Urinary bladder (tissue), 4 donors: ENCODE results near the gene FANK1. TPM values are rescaled to one million over a fixed set of nuclear protein-coding genes. Genes with fewer than 3 reads are reported as not detected.
"Not testable (repeated sequence)": the region's sequence is repeated elsewhere in the genome, so short reads cannot be mapped to it uniquely, and the experiment has no call there.

Experiments
- DNase-seq: peaks from one replicate; pipeline ENCODE4 v3.0.0-alpha.2; 2015; ENCODE audit errors: extremely low spot score
- H3K27ac ChIP-seq: one replicate; pipeline ENCODE4 v1.5.1; 2013; ENCODE audit warnings: low read depth, mild to moderate bottlenecking, moderate library complexity
- H3K36me3 ChIP-seq: one replicate; pipeline ENCODE4 v1.6.1; 2013; ENCODE audit warnings: mild to moderate bottlenecking, moderate library complexity; ENCODE audit not compliant: insufficient read depth
- H3K4me1 ChIP-seq: one replicate; pipeline ENCODE4 v1.6.1; 2013; ENCODE audit warnings: mild to moderate bottlenecking, moderate library complexity; ENCODE audit not compliant: insufficient read depth
- H3K4me3 ChIP-seq: one replicate; pipeline ENCODE4 v1.5.1; 2013; ENCODE audit warnings: low read depth, low read length
- WGBS: extraction: QIAGEN DNeasy Blood & Tissue Kit; methylation state at CpG from one replicate; pipeline ENCODE4 v1.1.7; 2013; 5-methylcytosine and 5-hydroxymethylcytosine counted together
- polyA plus RNA-seq: library from polyadenylated mRNA; stranded (reverse); fragments of 200-250 nt; gene quantifications from one replicate; pipeline ENCODE4 v1.2.3, GENCODE V29; 2013
- total RNA-seq: library from RNA; depleted of rRNA; stranded (reverse); fragments of >200 nt; gene quantifications from one replicate; pipeline ENCODE4 v1.2.3, GENCODE V29; 2014
- donor health status: healthy with polysubstance abuse.
- donor health status: healthy.

FANK1 gene
- total and polyA plus RNA-seq, 2 donors = 1.5 to 2.0 TPM

- DNase-seq, H3K36me3 ChIP-seq, H3K27ac ChIP-seq, H3K4me3 ChIP-seq, H3K4me1 ChIP-seq: not testable (repeated sequence)
- 69% methylated on average over 3 of the region's 3 CpGs for WGBS
Measured at GRCh38 chr10:125903135-125903640, 6.8 kb downstream of the FANK1 start.

- H3K36me3 ChIP-seq, H3K4me1 ChIP-seq, H3K27ac ChIP-seq, H3K4me3 ChIP-seq, DNase-seq: not testable (repeated sequence)
- 77% methylated on average over 5 of the region's 5 CpGs for WGBS
Measured at GRCh38 chr10:125905069-125905994, 9.0 kb downstream of the FANK1 start.

GRCh38 chr10:125907598-125907997 is 11.2 kb downstream of the FANK1 start:
- H3K4me3 ChIP-seq, DNase-seq, H3K36me3 ChIP-seq, H3K27ac ChIP-seq, H3K4me1 ChIP-seq: not testable (repeated sequence)
- 70% methylated on average over 2 of the region's 2 CpGs for WGBS

- H3K36me3 ChIP-seq, H3K4me3 ChIP-seq, DNase-seq, H3K4me1 ChIP-seq, H3K27ac ChIP-seq: not testable (repeated sequence)
- 53% methylated on average over 2 of the region's 2 CpGs for WGBS
Measured at GRCh38 chr10:125908813-125909212, 12.4 kb downstream of the FANK1 start.

DNA sequence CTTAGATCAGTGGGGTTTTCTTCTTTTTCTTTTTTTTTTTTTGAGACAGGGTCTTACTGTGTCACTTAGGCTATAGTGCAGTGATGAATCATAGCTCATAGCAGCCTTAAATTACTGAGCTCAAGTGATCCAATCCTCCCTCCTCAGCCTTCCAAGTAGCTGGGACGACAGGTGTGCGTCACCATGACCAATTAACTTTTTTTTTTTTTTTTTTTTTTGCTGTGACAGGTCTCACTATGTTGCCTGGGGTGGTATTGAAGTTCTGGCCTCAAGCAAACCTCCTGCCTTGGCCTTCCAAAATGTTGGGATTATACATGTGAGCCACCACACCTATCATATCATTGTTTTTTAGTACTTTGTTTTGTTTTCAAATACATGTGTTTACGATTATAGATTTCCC is 13.1 kb downstream of the FANK1 start:
- 50% methylated on average over 3 of the region's 3 CpGs for WGBS
- not testable (repeated sequence) for H3K36me3 ChIP-seq, DNase-seq, H3K4me3 ChIP-seq, H3K4me1 ChIP-seq, H3K27ac ChIP-seq

GRCh38 chr10:125911145-125911544 is 14.8 kb downstream of the FANK1 start:
- H3K36me3 ChIP-seq = no peaks in the 10 kb centered on the region
- DNase-seq = no peak
- no peak overlapping the region for H3K4me3 ChIP-seq
- H3K27ac ChIP-seq = no peak overlapping the region
- H3K4me1 ChIP-seq = no peaks in the 10 kb centered on the region
- WGBS = 89% methylated on average over 10 of the region's 10 CpGs

GRCh38 chr10:125911990-125912389 is 15.6 kb downstream of the FANK1 start:
- H3K4me1 ChIP-seq = no peaks in the 10 kb centered on the region
- WGBS = 68% methylated on average over 4 of the region's 4 CpGs
- H3K36me3 ChIP-seq = no peaks in the 10 kb centered on the region
- DNase-seq = no peak
- no peak overlapping the region for H3K27ac ChIP-seq
- H3K4me3 ChIP-seq = no peak overlapping the region

DNA sequence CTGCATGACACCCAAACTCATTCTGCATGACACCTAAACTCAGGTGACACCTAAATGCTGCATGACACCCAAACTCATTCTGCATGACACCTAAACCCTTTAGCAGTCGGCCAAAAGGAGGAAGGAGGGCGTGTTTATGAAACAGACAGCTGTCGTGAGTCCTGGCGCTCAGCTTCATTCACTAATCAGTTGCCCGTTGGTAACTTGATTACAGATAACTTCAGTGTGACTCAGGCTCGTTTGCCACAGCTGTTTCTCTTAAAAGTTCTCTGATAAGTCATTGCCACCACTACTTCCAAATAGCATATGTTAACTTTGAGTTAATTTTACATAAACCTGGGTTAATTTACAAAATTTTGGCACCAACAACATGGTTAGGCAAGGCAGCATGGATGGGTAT is 16.9 kb downstream of the FANK1 start:
- 39% methylated on average over 6 of the region's 6 CpGs for WGBS
- H3K36me3 ChIP-seq, DNase-seq: not testable (repeated sequence)

GRCh38 chr10:125916977-125917376 is 20.6 kb downstream of the FANK1 start:
- Histone ChIP-seq H3K4me3 (no peak overlapping the region), H3K27ac (no peak overlapping the region), H3K4me1 (no peaks in the 10 kb centered on the region), H3K36me3 (no peaks in the 10 kb centered on the region)
- no peak for DNase-seq
- WGBS = 68% methylated on average over 3 of the region's 3 CpGs

More for the DNA sequence above, 16.9 kb downstream of the FANK1 start:
- H3K27ac ChIP-seq, H3K4me1 ChIP-seq, H3K4me3 ChIP-seq: not testable (repeated sequence)

DNA sequence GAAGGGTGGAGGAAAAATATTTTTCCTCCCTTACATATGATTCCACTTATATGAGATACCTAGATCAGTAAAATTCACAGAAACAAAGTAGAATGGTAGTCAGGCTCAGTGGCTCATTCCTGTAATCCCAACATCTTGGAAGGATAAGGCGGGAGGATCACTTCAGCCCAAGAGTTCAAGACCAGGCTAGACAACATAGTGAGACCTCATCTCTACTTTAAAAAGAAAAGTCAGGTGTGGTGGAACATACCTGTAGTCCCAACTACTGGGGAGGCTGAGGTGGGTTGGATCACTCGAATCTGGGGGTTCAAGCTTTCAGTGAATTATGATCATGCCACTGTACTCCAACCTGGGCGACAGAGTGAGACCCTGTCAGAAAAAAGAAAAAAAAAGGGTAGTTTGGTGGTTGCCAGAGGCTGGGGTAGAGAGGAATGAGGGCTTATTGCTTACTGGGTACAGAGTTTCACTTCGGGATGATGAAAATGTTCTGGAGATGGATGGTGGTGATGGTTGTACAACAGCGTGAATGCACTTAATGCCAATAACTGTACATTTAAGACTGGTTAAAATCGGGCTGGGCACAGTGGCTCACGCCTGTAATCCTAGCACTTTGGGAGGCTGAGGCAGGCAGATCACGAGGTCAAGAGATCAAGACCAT is 21.5 kb downstream of the FANK1 start:
- WGBS = 89% methylated on average over 8 of the region's 8 CpGs
- not testable (repeated sequence) for H3K4me1 ChIP-seq, H3K4me3 ChIP-seq, DNase-seq, H3K36me3 ChIP-seq, H3K27ac ChIP-seq

DNA sequence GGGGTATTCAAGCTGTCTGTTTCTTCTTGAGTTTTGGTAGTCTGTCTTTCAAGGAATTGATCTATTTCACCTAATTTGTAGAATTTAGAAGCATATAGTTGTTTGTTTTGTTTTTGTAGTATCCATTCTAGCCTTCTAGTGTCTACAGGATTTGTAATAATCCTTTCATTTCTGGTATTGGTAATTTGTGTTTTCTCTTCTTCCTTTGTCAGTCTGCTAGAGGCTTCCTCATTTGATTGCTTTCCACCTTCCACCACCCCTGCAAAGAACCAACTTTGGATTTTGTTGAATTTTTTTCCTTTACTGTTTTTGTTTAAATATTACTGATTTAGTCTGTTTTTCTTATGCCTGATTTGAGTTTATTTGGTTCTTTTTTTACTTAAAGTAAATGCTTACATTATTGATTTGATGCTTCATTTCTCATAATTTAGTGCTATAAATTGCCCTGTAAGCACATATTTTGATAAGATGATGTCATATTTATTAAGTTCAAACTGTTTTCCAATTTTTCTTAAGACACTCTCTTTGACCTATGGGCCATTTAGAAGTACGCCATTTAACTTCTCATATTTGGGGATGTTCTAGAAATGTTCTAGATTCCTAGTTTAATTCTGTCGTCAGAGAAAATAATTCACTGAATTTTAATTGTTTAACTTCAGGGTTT is 25.4 kb downstream of the FANK1 start:
- not testable (repeated sequence) for H3K4me3 ChIP-seq, H3K27ac ChIP-seq, H3K4me1 ChIP-seq, DNase-seq, H3K36me3 ChIP-seq
- WGBS = 93% methylated on average over 2 of the region's 2 CpGs

DNA sequence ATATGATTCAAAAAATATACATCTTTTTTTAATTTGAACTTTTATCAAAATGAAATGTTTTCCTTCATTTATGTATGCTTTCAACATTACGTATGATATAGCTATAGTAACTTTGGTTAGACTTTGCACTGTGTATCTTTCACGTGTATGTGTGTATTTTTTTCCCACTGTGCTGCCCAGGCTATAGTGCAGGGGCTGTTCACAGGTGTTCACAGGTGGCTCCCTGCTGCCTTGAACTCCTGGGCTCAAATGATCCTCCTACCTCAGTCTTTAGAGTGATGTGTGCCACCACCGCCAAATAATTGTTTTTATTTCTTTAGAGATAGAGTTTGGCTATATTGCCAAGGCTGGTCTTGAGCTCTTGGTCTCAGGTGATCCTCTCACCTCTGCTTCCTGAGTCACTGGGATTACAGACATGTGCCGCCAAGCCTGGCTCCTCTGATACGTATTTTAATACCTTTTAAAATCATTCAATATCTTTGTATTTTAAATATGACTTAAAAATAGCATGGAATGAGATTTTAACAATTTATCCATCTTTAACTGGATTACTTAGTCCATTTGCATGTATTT is 29.0 kb downstream of the FANK1 start:
- H3K4me3 ChIP-seq = no peak overlapping the region
- 76% methylated on average over 5 of the region's 5 CpGs for WGBS
- H3K36me3 ChIP-seq = no peaks in the 10 kb centered on the region
- DNase-seq = no peak
- H3K4me1 ChIP-seq = no peaks in the 10 kb centered on the region
- H3K27ac ChIP-seq = no peak overlapping the region

- H3K27ac ChIP-seq = no peak overlapping the region
- 58% methylated on average over 5 of the region's 5 CpGs for WGBS
- DNase-seq = no peak
- no peak overlapping the region for H3K4me3 ChIP-seq
- no peaks in the 10 kb centered on the region for H3K4me1 ChIP-seq
- no peaks in the 10 kb centered on the region for H3K36me3 ChIP-seq
Measured at GRCh38 chr10:125926247-125926646, 29.9 kb downstream of the FANK1 start.
